IMR-90 (cell line): Measurements from ENCODE around the gene RAB11FIP4. TPM values are rescaled to one million over a fixed set of nuclear protein-coding genes. Genes with fewer than 3 reads are reported as not detected.

ENCODE experiments used
- ATAC-seq: fragments of 200-7000 bp; cut with Tn5 transposase; 2 replicates; pipeline ENCODE4 v1.9.1; 2020; ENCODE audit warnings: low read depth, mild to moderate bottlenecking, moderate library complexity
- BruUV-seq: library from RNA; stranded (reverse); fragments of 400-500 nt; replicated peaks from 2 replicates; lab custom pipeline; 2021; lab: Mats Ljungman, UMichigan
- CTCF ChIA-PET: fragments of 300-600 bp; formaldehyde crosslinking; extraction: SDS; loops from one replicate; lab custom pipeline; 2021; ENCODE audit warnings: antibody characterized with exemption; lab: Yijun Ruan, JAX
- POLR2A ChIA-PET: fragments of 300-600 bp; sonication (Branson Sonifier 250); formaldehyde crosslinking; loops from one replicate; lab custom pipeline; 2022; ENCODE audit warnings: antibody characterized with exemption; ENCODE audit not compliant: unreplicated experiment; lab: Charles Lee
- DNase-seq: peaks from one replicate; pipeline ENCODE4 v3.0.0; 2013
- H2AFZ ChIP-seq: replicated peaks from 2 replicates; pipeline ENCODE3; 2013; ENCODE audit warnings: low read length, mild to moderate bottlenecking; ENCODE audit not compliant: poor library complexity
- H2AK5ac ChIP-seq: 2 replicates; pipeline ENCODE4 v1.6.1; 2013; ENCODE audit warnings: low read depth, low read length, inconsistent platforms
- H2AK9ac ChIP-seq: replicated peaks from 2 replicates; pipeline ENCODE3; 2013; ENCODE audit warnings: mild to moderate bottlenecking, low read depth, low read length, moderate library complexity; ENCODE audit not compliant: poor library complexity
- H2BK120ac ChIP-seq: 2 replicates; pipeline ENCODE4 v1.6.1; 2013; ENCODE audit warnings: low read depth, low read length, inconsistent platforms
- H2BK15ac ChIP-seq: 3 replicates; pipeline ENCODE4 v1.6.1; 2013; ENCODE audit warnings: low read depth, low read length, inconsistent platforms
- H2BK20ac ChIP-seq: 2 replicates; pipeline ENCODE4 v1.6.1; 2013; ENCODE audit warnings: low read depth, mild to moderate bottlenecking, inconsistent platforms, low read length, moderate library complexity
- H2BK5ac ChIP-seq: 2 replicates; pipeline ENCODE4 v1.6.1; 2013; ENCODE audit warnings: mild to moderate bottlenecking, low read depth, low read length, inconsistent platforms; ENCODE audit not compliant: poor library complexity, severe bottlenecking
- H3K14ac ChIP-seq: replicated peaks from 2 replicates; pipeline ENCODE4 v1.6.1; 2013; ENCODE audit warnings: low read depth, low read length, inconsistent platforms
- H3K18ac ChIP-seq: 2 replicates; pipeline ENCODE4 v1.6.1; 2013; ENCODE audit warnings: low read depth, low read length, control low read depth
- H3K23ac ChIP-seq: 2 replicates; pipeline ENCODE4 v1.6.1; 2013; ENCODE audit warnings: low read depth, low read length, inconsistent platforms
- H3K27ac ChIP-seq: 2 replicates; pipeline ENCODE4 v1.5.1; 2013; ENCODE audit warnings: mild to moderate bottlenecking, control low read depth, low read length; ENCODE audit not compliant: insufficient read depth
- H3K27me3 ChIP-seq: 2 replicates; pipeline ENCODE4 v1.6.1; 2013; ENCODE audit warnings: low read length; ENCODE audit not compliant: control insufficient read depth, insufficient read depth
- H3K36me3 ChIP-seq: 2 replicates; pipeline ENCODE4 v1.6.1; 2013; ENCODE audit warnings: low read length, mixed read lengths; ENCODE audit not compliant: control insufficient read depth, insufficient read depth
- H3K4ac ChIP-seq: 2 replicates; pipeline ENCODE4 v1.6.1; 2013; ENCODE audit warnings: low read depth, low read length, inconsistent platforms
- H3K4me1 ChIP-seq: 2 replicates; pipeline ENCODE4 v1.6.1; 2013; ENCODE audit warnings: low read length, mixed read lengths; ENCODE audit not compliant: control insufficient read depth, insufficient read depth
- H3K4me2 ChIP-seq: 2 replicates; pipeline ENCODE4 v1.6.1; 2013; ENCODE audit warnings: low read depth, mild to moderate bottlenecking, control low read depth, low read length, moderate library complexity
- H3K4me3 ChIP-seq: 2 replicates; pipeline ENCODE4 v1.5.1; 2013; ENCODE audit warnings: low read depth, mild to moderate bottlenecking, control low read depth, low read length, moderate library complexity; ENCODE audit not compliant: insufficient read depth
- H3K56ac ChIP-seq: 2 replicates; pipeline ENCODE4 v1.6.1; 2013; ENCODE audit warnings: low read length, inconsistent platforms; ENCODE audit not compliant: insufficient read depth; ENCODE audit errors: extremely low read depth
- H3K79me1 ChIP-seq, 2 experiments: 2 replicates each; pipeline ENCODE4 v1.6.1; 2013; ENCODE audit warnings: low read length in 2 of 2, inconsistent platforms in 1 of 2, low read depth in 1 of 2
- H3K9ac ChIP-seq: 2 replicates; pipeline ENCODE4 v1.6.1; 2013; ENCODE audit warnings: low read depth, low read length, control low read depth
- H3K9me1 ChIP-seq: 2 replicates; pipeline ENCODE4 v1.6.1; 2013; ENCODE audit warnings: low read length, inconsistent platforms; ENCODE audit not compliant: insufficient read depth
- H3K9me3 ChIP-seq: 2 replicates; pipeline ENCODE4 v1.6.1; 2013; ENCODE audit warnings: low read length; ENCODE audit not compliant: control insufficient read depth, insufficient read depth
- H4K20me1 ChIP-seq: 2 replicates; pipeline ENCODE4 v1.6.1; 2013; ENCODE audit warnings: low read length, inconsistent platforms; ENCODE audit not compliant: insufficient read depth
- H4K5ac ChIP-seq: 2 replicates; pipeline ENCODE4 v1.6.1; 2013; ENCODE audit warnings: mild to moderate bottlenecking, low read depth, low read length, control low read depth
- H4K8ac ChIP-seq, 2 experiments: 2 replicates each; pipeline ENCODE4 v1.6.1; 2013; ENCODE audit warnings: low read depth in 2 of 2, low read length in 2 of 2, control low read depth in 1 of 2, inconsistent platforms in 1 of 2
- H4K91ac ChIP-seq: 2 replicates; pipeline ENCODE4 v1.6.1; 2013; ENCODE audit warnings: low read depth, low read length, inconsistent platforms; ENCODE audit not compliant: insufficient read depth
- RCOR1 ChIP-seq: IDR thresholded peaks from 2 replicates; pipeline ENCODE4 v1.6.1; 2012; ENCODE audit warnings: mild to moderate bottlenecking, low read length, improper control_type of control experiment; ENCODE audit not compliant: insufficient replicate concordance
- WGBS, 2 experiments: methylation state at CpG; one replicate each; pipeline versions ENCODE4 v1.1.5 to v1.1.7; 2013; ENCODE audit warnings: missing lambda C conversion rate in 2 of 2; ENCODE audit not compliant: insufficient read length in 1 of 2; ENCODE audit errors: extremely low coverage in 2 of 2; 5-methylcytosine and 5-hydroxymethylcytosine counted together
- dilution Hi-C: fragments of 300-500 bp; cut with HindIII; formaldehyde crosslinking; loops from one replicate; pipeline ENCODE4 v1.14.3; 2018; ENCODE audit warnings: low sequenced_read_pairs; ENCODE audit not compliant: unreplicated experiment
- in situ Hi-C: fragments of 300-500 bp; cut with MboI; formaldehyde crosslinking; loops from 3 replicates; pipeline ENCODE4 v1.14.3; 2019; ENCODE audit warnings: low sequenced_read_pairs, inconsistent platforms, mixed read lengths
- intact Hi-C: fragments of 100-400 bp; cut with micrococcal nuclease; formaldehyde crosslinking; loops from 2 replicates; pipeline ENCODE4 v1.10.0; 2022
- polyA plus RNA-seq, 3 experiments: library from polyadenylated mRNA; depleted of rRNA; stranded (reverse); fragments of >200 nt; gene quantifications; 2 replicates each; pipeline ENCODE4 v1.2.3, GENCODE V29; 2012; ENCODE audit warnings: low replicate concordance in 1 of 3
- total RNA-seq: library from RNA; depleted of rRNA; stranded (reverse); fragments of >200 nt; gene quantifications from 2 replicates; pipeline ENCODE4 v1.2.3, GENCODE V29; 2012
- TF ChIP-seq, protein P1 (sequence below): conservative IDR thresholded peaks from 2 replicates; pipeline ENCODE4 v1.5.1; 2012; ENCODE audit warnings: mild to moderate bottlenecking, low read depth, low read length, improper control_type of control experiment

Gene RAB11FIP4
- total and polyA plus RNA-seq, 2 of the 4 experiments (the other 2 are of a cell fraction): 0.68 to 1.1 TPM

- ChIA-PET CTCF (interaction anchor here (0.5 kb wide), 1 partner anchor 1363 kb away, joined by 6 read pairs; no protein-coding TSS in a partner anchor), POLR2A (no interaction called here)
- Histone ChIP-seq H2AK5ac (no peak overlapping the region), H3K4me3 (no peak overlapping the region), H3K4me2 (no peak overlapping the region), H3K9me1 (no peaks in the 10 kb centered on the region), H3K9me3 (no peaks in the 10 kb centered on the region), H2BK120ac (no peak overlapping the region), H3K79me1 (no peaks in the 10 kb centered on the region), H3K23ac (no peak overlapping the region), H4K20me1 (no peaks in the 10 kb centered on the region), H3K56ac (no peak overlapping the region), H2BK20ac (no peak overlapping the region), H3K36me3 (no peaks in the 10 kb centered on the region), H4K8ac (no peak overlapping the region), H3K14ac (no peak overlapping the region), H3K4me1 (no peaks in the 10 kb centered on the region), H3K18ac (no peak overlapping the region), H2BK5ac (no peak overlapping the region), H3K9ac (no peak overlapping the region), H2AFZ (no peak overlapping the region), H2AK9ac (no peak overlapping the region), H3K27me3 (peaks cover 17% of the 10 kb centered on the region), H2BK15ac (no peak overlapping the region), H3K4ac (no peak overlapping the region), H4K5ac (no peak overlapping the region), H4K91ac (no peak overlapping the region), H3K27ac (no peak overlapping the region)
- WGBS, 2 experiments: 20% methylated on average over 1 of the region's 11 CpGs; no CpG with 5 or more reads in 1 of the 2 experiments
- in situ Hi-C loops: no loop called here
- no TSS peak for BruUV-seq
- no peak for DNase-seq
- TF ChIP-seq RCOR1: no peak
- TF ChIP-seq, protein P1, sequence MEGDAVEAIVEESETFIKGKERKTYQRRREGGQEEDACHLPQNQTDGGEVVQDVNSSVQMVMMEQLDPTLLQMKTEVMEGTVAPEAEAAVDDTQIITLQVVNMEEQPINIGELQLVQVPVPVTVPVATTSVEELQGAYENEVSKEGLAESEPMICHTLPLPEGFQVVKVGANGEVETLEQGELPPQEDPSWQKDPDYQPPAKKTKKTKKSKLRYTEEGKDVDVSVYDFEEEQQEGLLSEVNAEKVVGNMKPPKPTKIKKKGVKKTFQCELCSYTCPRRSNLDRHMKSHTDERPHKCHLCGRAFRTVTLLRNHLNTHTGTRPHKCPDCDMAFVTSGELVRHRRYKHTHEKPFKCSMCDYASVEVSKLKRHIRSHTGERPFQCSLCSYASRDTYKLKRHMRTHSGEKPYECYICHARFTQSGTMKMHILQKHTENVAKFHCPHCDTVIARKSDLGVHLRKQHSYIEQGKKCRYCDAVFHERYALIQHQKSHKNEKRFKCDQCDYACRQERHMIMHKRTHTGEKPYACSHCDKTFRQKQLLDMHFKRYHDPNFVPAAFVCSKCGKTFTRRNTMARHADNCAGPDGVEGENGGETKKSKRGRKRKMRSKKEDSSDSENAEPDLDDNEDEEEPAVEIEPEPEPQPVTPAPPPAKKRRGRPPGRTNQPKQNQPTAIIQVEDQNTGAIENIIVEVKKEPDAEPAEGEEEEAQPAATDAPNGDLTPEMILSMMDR: no peak
- ATAC-seq: no peak
- dilution Hi-C loops: no loop called here
- intact Hi-C loops: no loop called here
Measured at GRCh38 chr17:31467502-31468256, 76.2 kb downstream of the RAB11FIP4 start.
